ENCODE measurements around the gene CANX.

The CANX gene

GRCh38 chr5:179779826-179780225, 81.1 kb downstream of the CANX start:
- DNase-seq: no peak

- DNase-seq: no peak
Measured at GRCh38 chr5:179780362-179780761, 81.6 kb downstream of the CANX start.
